ENCODE results near the gene FAR2. TPM values are rescaled to one million over a fixed set of nuclear protein-coding genes. Genes with fewer than 3 reads are reported as not detected.

The FAR2 gene
- total and polyA plus RNA-seq, 2 of the 13 experiments (the other 11 are each of a cell fraction or from before 2014, with no cell fraction given) = not detected

DNA sequence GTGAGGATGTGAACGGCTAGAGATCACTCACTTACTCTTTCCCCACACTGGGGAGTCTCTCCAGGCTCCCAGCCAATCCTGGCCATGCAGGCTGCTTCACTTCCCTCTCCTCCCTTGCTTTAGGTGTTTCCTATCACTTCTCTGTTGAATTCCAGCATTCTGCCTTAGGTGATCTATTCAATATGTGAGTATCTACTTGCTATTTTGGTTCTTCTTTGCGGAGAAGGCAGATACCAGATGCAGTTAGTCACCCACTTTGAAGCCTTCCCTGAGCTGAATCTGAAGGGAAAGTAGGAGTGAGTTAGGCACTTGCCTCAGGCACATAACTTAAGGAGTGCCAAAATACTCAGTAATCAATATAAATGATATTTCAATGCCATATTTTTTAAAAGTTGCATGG, 36.0 kb upstream of the FAR2 start (continued):
- TF ChIP-seq SKIL (CRISPR knock-in tag; IDR thresholded peaks at IDR 0.05; ENCODE audit: borderline replicate concordance) = no peak
- TF ChIP-seq KLF6 (CRISPR knock-in tag; IDR thresholded peaks at IDR 0.05) = no peak
- TF ChIP-seq, protein P1, sequence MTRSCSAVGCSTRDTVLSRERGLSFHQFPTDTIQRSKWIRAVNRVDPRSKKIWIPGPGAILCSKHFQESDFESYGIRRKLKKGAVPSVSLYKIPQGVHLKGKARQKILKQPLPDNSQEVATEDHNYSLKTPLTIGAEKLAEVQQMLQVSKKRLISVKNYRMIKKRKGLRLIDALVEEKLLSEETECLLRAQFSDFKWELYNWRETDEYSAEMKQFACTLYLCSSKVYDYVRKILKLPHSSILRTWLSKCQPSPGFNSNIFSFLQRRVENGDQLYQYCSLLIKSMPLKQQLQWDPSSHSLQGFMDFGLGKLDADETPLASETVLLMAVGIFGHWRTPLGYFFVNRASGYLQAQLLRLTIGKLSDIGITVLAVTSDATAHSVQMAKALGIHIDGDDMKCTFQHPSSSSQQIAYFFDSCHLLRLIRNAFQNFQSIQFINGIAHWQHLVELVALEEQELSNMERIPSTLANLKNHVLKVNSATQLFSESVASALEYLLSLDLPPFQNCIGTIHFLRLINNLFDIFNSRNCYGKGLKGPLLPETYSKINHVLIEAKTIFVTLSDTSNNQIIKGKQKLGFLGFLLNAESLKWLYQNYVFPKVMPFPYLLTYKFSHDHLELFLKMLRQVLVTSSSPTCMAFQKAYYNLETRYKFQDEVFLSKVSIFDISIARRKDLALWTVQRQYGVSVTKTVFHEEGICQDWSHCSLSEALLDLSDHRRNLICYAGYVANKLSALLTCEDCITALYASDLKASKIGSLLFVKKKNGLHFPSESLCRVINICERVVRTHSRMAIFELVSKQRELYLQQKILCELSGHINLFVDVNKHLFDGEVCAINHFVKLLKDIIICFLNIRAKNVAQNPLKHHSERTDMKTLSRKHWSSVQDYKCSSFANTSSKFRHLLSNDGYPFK (CRISPR knock-in tag; IDR thresholded peaks at IDR 0.05; ENCODE audit: borderline replicate concordance) = no peak
- TF ChIP-seq, protein P2, sequence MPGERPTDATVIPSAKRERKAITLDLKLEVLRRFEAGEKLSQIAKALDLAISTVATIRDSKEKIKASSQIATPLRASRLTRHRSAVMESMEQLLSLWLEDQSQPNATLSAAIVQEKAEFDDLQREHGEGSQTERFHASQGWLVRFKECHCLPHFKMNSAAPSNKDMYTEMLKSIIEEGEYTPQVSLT (CRISPR knock-in tag; IDR thresholded peaks at IDR 0.05; ENCODE audit: borderline replicate concordance, low read depth) = no peak
- no peak for TF ChIP-seq SRSF9 (IDR thresholded peaks at IDR 0.05; ENCODE audit: borderline replicate concordance, insufficient read depth, low read depth, low read length, poor library complexity, severe bottlenecking)
- TF ChIP-seq GLI4 (CRISPR knock-in tag; IDR thresholded peaks at IDR 0.05; ENCODE audit: borderline replicate concordance) = no peak
- no peak for TF ChIP-seq ZNF382 (CRISPR knock-in tag; IDR thresholded peaks at IDR 0.05; ENCODE audit: borderline replicate concordance)
- TF ChIP-seq SALL2 (CRISPR knock-in tag; IDR thresholded peaks at IDR 0.05) = no peak
- no peak for TF ChIP-seq ZNF564 (CRISPR knock-in tag; IDR thresholded peaks at IDR 0.05)
- TF ChIP-seq, protein P3, sequence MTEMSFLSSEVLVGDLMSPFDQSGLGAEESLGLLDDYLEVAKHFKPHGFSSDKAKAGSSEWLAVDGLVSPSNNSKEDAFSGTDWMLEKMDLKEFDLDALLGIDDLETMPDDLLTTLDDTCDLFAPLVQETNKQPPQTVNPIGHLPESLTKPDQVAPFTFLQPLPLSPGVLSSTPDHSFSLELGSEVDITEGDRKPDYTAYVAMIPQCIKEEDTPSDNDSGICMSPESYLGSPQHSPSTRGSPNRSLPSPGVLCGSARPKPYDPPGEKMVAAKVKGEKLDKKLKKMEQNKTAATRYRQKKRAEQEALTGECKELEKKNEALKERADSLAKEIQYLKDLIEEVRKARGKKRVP (CRISPR knock-in tag; IDR thresholded peaks at IDR 0.05) = no peak
- TF ChIP-seq, protein P4, sequence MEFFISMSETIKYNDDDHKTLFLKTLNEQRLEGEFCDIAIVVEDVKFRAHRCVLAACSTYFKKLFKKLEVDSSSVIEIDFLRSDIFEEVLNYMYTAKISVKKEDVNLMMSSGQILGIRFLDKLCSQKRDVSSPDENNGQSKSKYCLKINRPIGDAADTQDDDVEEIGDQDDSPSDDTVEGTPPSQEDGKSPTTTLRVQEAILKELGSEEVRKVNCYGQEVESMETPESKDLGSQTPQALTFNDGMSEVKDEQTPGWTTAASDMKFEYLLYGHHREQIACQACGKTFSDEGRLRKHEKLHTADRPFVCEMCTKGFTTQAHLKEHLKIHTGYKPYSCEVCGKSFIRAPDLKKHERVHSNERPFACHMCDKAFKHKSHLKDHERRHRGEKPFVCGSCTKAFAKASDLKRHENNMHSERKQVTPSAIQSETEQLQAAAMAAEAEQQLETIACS (CRISPR knock-in tag; IDR thresholded peaks at IDR 0.05) = no peak
- no peak for TF ChIP-seq ELK4 (CRISPR knock-in tag; IDR thresholded peaks at IDR 0.05; ENCODE audit: borderline replicate concordance)
- TF ChIP-seq BORCS8-MEF2B (CRISPR knock-in tag; IDR thresholded peaks at IDR 0.05) = no peak
- no peak for TF ChIP-seq EEA1 (CRISPR knock-in tag; IDR thresholded peaks at IDR 0.05; ENCODE audit: borderline replicate concordance)
